Right lobe of liver (tissue), 6 donors: ENCODE data around the gene PKM. TPM values are rescaled to one million over a fixed set of nuclear protein-coding genes. Genes with fewer than 3 reads are reported as not detected.

ENCODE experiments used
- ATAC-seq, 4 donors: fragments of 200-7000 bp; cut with Tn5 transposase; one replicate each; pipeline ENCODE4 v1.9.1; 2020; ENCODE audit warnings: mild to moderate bottlenecking in 4 of 4, moderate library complexity in 4 of 4
- DNase-seq, 3 donors: peaks; one replicate each; pipeline ENCODE4 v3.0.0-alpha.2; 2020
- H3K27ac ChIP-seq, 3 donors: fragments of 200-600 bp; one replicate each; pipeline ENCODE4 v1.8.0; 2022
- H3K27me3 ChIP-seq, 2 donors: fragments of 200-600 bp; one replicate each; pipeline ENCODE4 v1.8.0; 2022
- H3K36me3 ChIP-seq, 4 donors: fragments of 200-600 bp; sonication (generic) in 1 of 4; one replicate each; pipeline versions ENCODE4 v1.5.1 to v1.8.0; 2017 to 2022; ENCODE audit warnings: control low read depth in 1 of 4
- H3K4me1 ChIP-seq, 4 donors: fragments of 200-600 bp; sonication (generic) in 1 of 4; one replicate each; pipeline versions ENCODE4 v1.5.1 to v1.8.0; 2017 to 2022; ENCODE audit warnings: control low read depth in 1 of 4
- H3K4me3 ChIP-seq, 3 donors: fragments of 200-600 bp; one replicate each; pipeline ENCODE4 v1.8.0; 2022
- H3K9me3 ChIP-seq, 4 donors: fragments of 200-600 bp; sonication (generic) in 1 of 4; one replicate each; pipeline versions ENCODE4 v1.5.1 to v1.8.0; 2017 to 2022; ENCODE audit warnings: control low read depth in 1 of 4
- CTCF ChIP-seq, 4 donors: fragments of 200-600 bp in 3 of 4; fragments of 450-650 bp in 1 of 4; IDR thresholded peaks; one replicate each; pipeline versions ENCODE4 v1.5.1 to v1.8.0; 2016 to 2022; ENCODE audit warnings: antibody characterized with exemption in 4 of 4, mild to moderate bottlenecking in 2 of 4
- POLR2A ChIP-seq: fragments of 450-650 bp; IDR thresholded peaks from one replicate; pipeline ENCODE4 v1.6.1; 2017; ENCODE audit warnings: antibody characterized with exemption, mild to moderate bottlenecking
- WGBS: methylation state at CpG from one replicate; pipeline ENCODE4 v1.1.6; 2018; ENCODE audit warnings: low coverage, low lambda C conversion rate; ENCODE audit not compliant: insufficient coverage; ENCODE audit errors: missing lambda C conversion rate; 5-methylcytosine and 5-hydroxymethylcytosine counted together
- intact Hi-C, 2 donors: fragments of 100-400 bp; cut with DNase I; formaldehyde crosslinking; loops; one replicate each; pipeline versions ENCODE4 v1.11.2 to v1.14.1; 2022
- total RNA-seq, 6 experiments: library from RNA; depleted of rRNA in 2 of 6; stranded (reverse); fragments of >200 nt in 2 of 6; fragmentation: NEBNext Ultra II Directional in 3 of 6; extraction: Animal tissue kit (Norgen Biotek cat#: 25700) in 3 of 6; gene quantifications; one replicate each; pipeline versions ENCODE4 v1.1.0 to v1.2.4, GENCODE V29; 2016 to 2023
- donor health status: DM: no; HTN: yes; CAD: no.
- donor health status: DM: no; HTN: no; CAD: no.
- donor health status: DM: no; HTN: no; CAD: no.
- donor health status: DM: no; HTN: yes; CAD: no.
- donor health status: DM: no; HTN: yes; CAD: no.

PKM gene
- total RNA-seq, 6 experiments from 2014 or later, result 18.4 to 106 (median 27.2) TPM

GRCh38 chr15:72155003-72155621, 75.9 kb downstream of the PKM start:
- Histone ChIP-seq H3K9me3 (no peaks in the 10 kb centered on the region), H3K27me3 (no peaks in the 10 kb centered on the region), H3K4me3 (peak overlapping the region; percentile 24 to 60 (median 46)), H3K36me3 (no peaks in the 10 kb centered on the region), H3K4me1 (peaks cover 0 to 8% (median 0%) of the 10 kb centered on the region in 4 donors), H3K27ac (no peak overlapping the region)
- intact Hi-C loops, result loop anchor here in 1 of 2 donors (10.0 kb wide), 1 partner anchor 410 kb away; no protein-coding TSS in a partner anchor
- DNase-seq (peak; percentile 71 to 76 (median 74)), ATAC-seq (peak; percentile 58 to 71 (median 63))
- TF ChIP-seq CTCF (IDR thresholded peaks at IDR 0.05), result no peak
- no peak for TF ChIP-seq POLR2A
- 36% methylated on average over 6 of the region's 14 CpGs for WGBS

GRCh38 chr15:72154316-72154715, 76.7 kb downstream of the PKM start:
- ATAC-seq (no peak), DNase-seq (no peak)
- Histone ChIP-seq H3K36me3 (no peaks in the 10 kb centered on the region), H3K27ac (no peak overlapping the region), H3K27me3 (no peaks in the 10 kb centered on the region), H3K4me1 (peaks cover 0 to 8% (median 0%) of the 10 kb centered on the region in 4 donors), H3K4me3 (no peak overlapping the region), H3K9me3 (no peaks in the 10 kb centered on the region)
- intact Hi-C loops, result loop anchor here in 1 of 2 donors (10.0 kb wide), 1 partner anchor 410 kb away; no protein-coding TSS in a partner anchor
- 95% methylated on average over 7 of the region's 7 CpGs for WGBS
- TF ChIP-seq POLR2A (no peak), CTCF (IDR thresholded peaks at IDR 0.05) (no peak)

- 83% methylated on average over 4 of the region's 5 CpGs for WGBS
- Histone ChIP-seq H3K27ac (no peak overlapping the region), H3K4me1 (peaks cover 0 to 8% (median 0%) of the 10 kb centered on the region in 4 donors)
These were observed 77.6 kb downstream of the PKM start for GRCh38 chr15:72153269-72154000.

More at GRCh38 chr15:72153269-72154000, 77.6 kb downstream of the PKM start:
- Histone ChIP-seq H3K27me3 (no peaks in the 10 kb centered on the region), H3K36me3 (no peaks in the 10 kb centered on the region), H3K4me3 (no peak overlapping the region), H3K9me3 (no peaks in the 10 kb centered on the region)
- DNase-seq (no peak), ATAC-seq (no peak)
- intact Hi-C loops, result loop anchor here in 1 of 2 donors (10.0 kb wide), 1 partner anchor 409 kb away; no protein-coding TSS in a partner anchor
- no peak for TF ChIP-seq POLR2A

Other genes starting within 250 kb of the PKM start
- 10 to 100 TPM in 2 of 6 experiments, 1 to 10 TPM in 4; 5.6 to 10.4 (median 8.5) TPM for gene MYO9A, start 113.0 kb downstream of the PKM start, total RNA-seq
- 1 to 10 TPM in 3 of 6 experiments, under 1 TPM in 3; 0.61 to 2.6 (median 1.0) TPM for gene SENP8, start 112.8 kb downstream of the PKM start, total RNA-seq
- not detected for gene GRAMD2A, start 33.4 kb downstream of the PKM start, total RNA-seq
- 10 to 100 TPM in 4 of 6 experiments, 1 to 10 TPM in 2; 7.9 to 23.0 (median 13.1) TPM for gene PARP6, start 41.4 kb upstream of the PKM start, total RNA-seq
- gene CELF6, start 89.0 kb upstream of the PKM start, total RNA-seq, result 1 to 10 TPM in 4 of 6 experiments, under 1 TPM in 2; 0.47 to 1.7 (median 1.2) TPM
- 100 to 1,000 TPM in 1 of 6 experiments, 10 to 100 TPM in 5; 55.9 to 107 (median 65.3) TPM for gene HEXA, start 144.8 kb upstream of the PKM start, total RNA-seq
- not detected for gene TMEM202, start 167.1 kb upstream of the PKM start, total RNA-seq
- gene ARIH1, start 243.1 kb upstream of the PKM start, total RNA-seq, result 10 to 100 TPM; 19.3 to 84.7 (median 69.9) TPM